Stimulated activated CD4-positive, alpha-beta T cell treated with anti-CD3 and anti-CD28 coated beads, Interleukin-2, amount 100 ng/mL, for 24 hours (primary cell): ENCODE measurements around the gene APOB.

Experiments used
- DNase-seq, 2 donors: peaks; one replicate each; pipeline ENCODE4 v3.0.0-alpha.2; 2020

Gene APOB

GRCh38 chr2:21004181-21004572 lies 39.7 kb downstream of the APOB start:
- no peak for DNase-seq

GRCh38 chr2:21003572-21004180 lies 40.2 kb downstream of the APOB start:
- DNase-seq = no peak

GRCh38 chr2:21002814-21003192 lies 41.1 kb downstream of the APOB start:
- DNase-seq = no peak

- DNase-seq = no peak
Observed at GRCh38 chr2:21001988-21002813, 41.7 kb downstream of the APOB start.

- no peak for DNase-seq
Observed at GRCh38 chr2:21001225-21001946, 42.5 kb downstream of the APOB start.

GRCh38 chr2:20999906-21000645 lies 43.8 kb downstream of the APOB start:
- DNase-seq = no peak

- no peak for DNase-seq
Observed at GRCh38 chr2:20998972-20999905, 44.6 kb downstream of the APOB start.

- DNase-seq = no peak
Observed at GRCh38 chr2:20997953-20998722, 45.7 kb downstream of the APOB start.

- DNase-seq = no peak
Observed at GRCh38 chr2:20994130-20994529, 49.7 kb downstream of the APOB start.

- no peak for DNase-seq
Observed at GRCh38 chr2:20992201-20992711, 51.6 kb downstream of the APOB start.

GRCh38 chr2:20990442-20991430 lies 53.1 kb downstream of the APOB start:
- DNase-seq = no peak

- no peak for DNase-seq
Observed at GRCh38 chr2:20989404-20989803, 54.5 kb downstream of the APOB start.

- DNase-seq = no peak
Observed at GRCh38 chr2:20988905-20989304, 55.0 kb downstream of the APOB start.

GRCh38 chr2:20986024-20986939 lies 57.6 kb downstream of the APOB start:
- DNase-seq = no peak

GRCh38 chr2:20985062-20985461 lies 58.8 kb downstream of the APOB start:
- DNase-seq = no peak

- DNase-seq = no peak
Observed at GRCh38 chr2:20984408-20984807, 59.5 kb downstream of the APOB start.

GRCh38 chr2:20983844-20984243 lies 60.0 kb downstream of the APOB start:
- no peak for DNase-seq

GRCh38 chr2:20982861-20983260 lies 61.0 kb downstream of the APOB start:
- DNase-seq = no peak
